GM10847 (cell line): ENCODE measurements around the gene NBEAL1.

Source experiments
- POLR2A ChIP-seq: IDR thresholded peaks from 2 replicates; pipeline ENCODE4 v1.6.1; 2011; ENCODE audit not compliant: insufficient read length; ENCODE audit errors: extremely low read depth

NBEAL1 gene

DNA sequence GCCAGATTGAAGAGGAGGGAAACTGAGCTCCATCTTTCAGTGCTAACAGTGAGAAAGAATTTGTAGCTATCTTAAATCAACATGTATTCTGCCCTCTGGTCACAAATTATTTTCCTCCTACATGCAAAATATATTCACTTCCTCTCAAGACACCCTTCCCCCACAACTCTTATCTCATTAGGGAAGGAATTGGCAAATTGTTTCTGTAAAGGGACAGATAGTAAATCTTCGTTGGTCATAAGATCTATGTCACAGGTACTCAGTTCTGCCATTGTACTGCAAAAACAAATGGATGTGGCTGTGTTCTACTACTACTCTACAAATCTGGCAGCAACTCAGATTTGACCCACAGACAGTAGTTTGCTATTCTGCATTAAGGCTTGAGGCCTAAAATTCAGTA lies 171.2 kb downstream of the NBEAL1 start:
- TF ChIP-seq POLR2A = no peak

GRCh38 chr2:203191961-203192360 lies 177.3 kb downstream of the NBEAL1 start:
- no peak for TF ChIP-seq POLR2A

DNA sequence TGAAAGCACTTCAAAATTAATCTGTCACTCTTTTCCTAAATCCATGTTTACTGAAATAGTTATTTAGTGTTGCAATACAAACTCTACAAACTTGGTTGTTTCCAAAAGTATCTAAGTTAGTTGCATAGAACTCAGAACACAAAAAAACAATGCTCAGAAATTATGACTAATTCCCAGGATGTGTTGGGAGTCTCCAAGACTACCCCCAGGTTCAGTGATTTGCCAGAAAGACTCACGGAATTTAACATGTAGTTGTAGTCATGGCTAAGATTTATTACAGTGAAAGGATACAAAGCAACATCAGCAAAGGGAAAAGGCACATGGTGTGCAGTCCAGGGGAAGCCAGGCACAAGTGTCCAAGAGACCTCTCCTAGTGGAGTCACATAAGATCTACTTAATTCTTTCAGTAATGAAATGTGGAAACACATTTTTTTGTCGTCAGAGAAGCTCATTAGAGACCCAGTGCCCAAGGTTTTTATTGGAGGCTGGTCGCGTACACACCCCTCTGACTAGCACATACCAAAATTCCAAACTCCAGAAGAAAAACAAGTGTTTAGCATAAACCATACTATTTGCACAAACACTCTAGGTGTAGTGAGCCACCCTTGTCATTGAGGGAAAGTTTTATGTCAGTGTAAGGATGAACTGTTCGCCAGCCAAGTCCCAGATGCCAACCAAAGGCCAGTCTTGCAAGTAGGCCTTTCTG lies 180.8 kb downstream of the NBEAL1 start:
- TF ChIP-seq POLR2A = no peak

DNA sequence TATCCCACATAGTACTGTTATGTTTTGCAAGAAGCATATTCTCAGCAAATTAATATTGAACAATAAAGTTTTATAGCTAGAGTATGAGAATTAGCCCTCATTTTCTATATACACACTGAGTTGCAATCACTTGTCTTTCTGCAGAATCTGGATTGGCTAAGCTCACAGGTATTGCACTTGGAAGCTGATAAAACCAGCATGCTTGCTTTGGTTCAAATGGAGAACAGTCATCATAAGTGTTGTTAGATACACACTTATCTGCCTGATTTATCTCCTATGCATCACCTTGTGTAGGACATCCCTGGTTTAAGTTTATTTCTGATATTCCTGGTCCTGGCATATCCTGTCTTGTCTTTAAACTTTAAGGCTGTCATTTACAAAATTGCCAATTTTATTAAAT lies 186.2 kb downstream of the NBEAL1 start:
- no peak for TF ChIP-seq POLR2A

GRCh38 chr2:203201426-203201825 lies 186.8 kb downstream of the NBEAL1 start:
- TF ChIP-seq POLR2A = no peak

DNA sequence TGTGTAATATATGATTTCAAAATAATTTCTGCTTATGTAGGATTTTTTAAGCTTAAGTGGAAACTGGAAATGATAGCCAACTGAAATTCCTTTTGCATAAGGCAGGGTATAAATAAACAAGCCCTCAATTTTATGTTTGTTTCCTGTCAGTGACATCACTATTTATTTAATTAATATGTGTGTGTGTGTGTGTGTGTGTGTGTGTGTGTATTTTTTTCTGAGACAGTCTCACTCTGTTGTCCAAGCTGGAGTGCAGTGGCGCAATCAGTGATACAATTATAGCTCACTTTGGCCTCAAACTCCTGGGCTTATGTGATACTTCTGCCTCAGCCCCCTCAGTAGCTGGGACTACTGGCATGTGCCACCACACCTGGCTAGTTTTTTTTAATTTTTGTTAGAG lies 194.9 kb downstream of the NBEAL1 start:
- TF ChIP-seq POLR2A = no peak

GRCh38 chr2:203225423-203226039 lies 210.9 kb downstream of the NBEAL1 start:
- TF ChIP-seq POLR2A = no peak

DNA sequence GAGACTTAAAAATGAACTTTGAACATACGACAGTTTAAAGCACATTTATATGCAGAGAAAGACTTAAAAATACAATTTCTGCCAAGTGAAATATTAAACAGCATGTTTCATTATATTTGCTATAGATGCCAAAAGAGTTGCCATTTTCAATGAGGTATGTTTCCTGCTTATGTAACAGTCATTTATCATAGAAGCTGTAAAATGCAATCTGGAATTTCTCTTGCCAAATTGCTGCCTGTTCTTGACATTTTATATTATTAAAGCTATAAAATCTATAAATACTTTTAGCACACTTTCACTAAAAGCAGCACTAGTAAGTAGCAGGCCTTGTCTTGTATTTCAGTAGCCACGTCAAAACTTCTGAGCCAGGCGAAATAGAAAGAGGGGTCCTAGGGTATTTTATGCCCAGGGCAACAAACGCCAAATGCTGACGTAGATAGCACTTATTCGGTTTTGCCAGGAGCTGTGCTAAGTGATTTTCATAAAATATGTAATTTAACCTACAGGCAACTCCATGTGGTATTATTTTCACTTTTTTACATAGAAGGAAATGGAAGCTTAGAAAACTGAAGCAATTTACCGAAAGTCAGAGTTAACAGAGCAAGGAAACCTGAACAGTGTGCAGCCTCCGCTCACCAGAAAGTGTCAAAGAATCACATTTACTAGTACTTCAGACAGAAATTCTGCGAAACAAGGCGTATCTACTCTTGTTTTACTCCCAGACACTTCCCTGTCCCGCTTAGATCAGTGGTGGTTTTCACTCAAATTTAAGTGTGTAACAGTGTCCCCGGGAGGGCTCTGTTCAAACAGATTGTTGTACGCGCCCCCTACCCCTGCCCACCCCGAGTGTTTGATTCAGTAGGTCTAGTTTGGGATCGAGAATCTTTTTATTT lies 222.9 kb downstream of the NBEAL1 start:
- no peak for TF ChIP-seq POLR2A

- no peak for TF ChIP-seq POLR2A
Measured at GRCh38 chr2:203238292-203238703, 223.6 kb downstream of the NBEAL1 start.

- TF ChIP-seq POLR2A = peak; percentile 96
Measured at GRCh38 chr2:203238704-203239526, 224.2 kb downstream of the NBEAL1 start, which contains the start of gene CYP20A1. Gene CYP20A1, plus strand, starts transcription at chr2:203239018. Its CDS starts 45 bp downstream, at chr2:203239063.

DNA sequence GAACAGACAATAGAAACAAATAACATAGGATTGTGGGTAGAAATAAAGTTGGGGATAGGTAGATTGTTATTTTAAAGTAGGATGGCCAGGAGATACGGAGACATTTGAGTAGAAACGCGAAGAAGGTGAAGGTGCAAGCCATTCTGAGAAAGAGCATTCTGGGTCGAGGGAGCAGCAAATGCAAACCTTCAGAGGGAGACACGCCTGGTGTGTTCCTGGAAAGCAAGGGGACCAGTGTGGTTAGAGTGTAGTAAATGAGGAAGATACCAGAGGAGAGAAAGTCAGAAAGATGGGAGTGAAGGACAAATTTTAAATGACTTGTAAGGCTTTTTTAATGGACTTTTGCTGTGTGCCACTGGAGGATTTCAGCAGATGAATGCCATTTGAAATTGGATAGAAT lies 225.8 kb downstream of the NBEAL1 start:
- no peak for TF ChIP-seq POLR2A

GRCh38 chr2:203242518-203242917 lies 227.8 kb downstream of the NBEAL1 start:
- TF ChIP-seq POLR2A = no peak

DNA sequence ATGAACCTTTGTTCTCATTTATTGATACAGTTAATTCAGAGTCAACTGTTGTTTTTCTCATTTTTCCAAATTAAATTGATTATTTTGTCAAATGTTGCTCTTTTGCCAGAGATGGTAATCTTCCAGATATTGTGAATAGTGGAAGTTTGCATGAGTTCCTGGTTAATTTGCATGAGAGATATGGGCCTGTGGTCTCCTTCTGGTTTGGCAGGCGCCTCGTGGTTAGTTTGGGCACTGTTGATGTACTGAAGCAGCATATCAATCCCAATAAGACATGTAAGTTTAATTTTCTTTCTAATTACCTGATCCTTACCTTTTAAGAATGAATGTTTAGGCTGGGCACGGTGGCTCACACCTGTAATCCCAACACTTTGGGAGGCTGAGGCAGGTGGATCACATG lies 232.0 kb downstream of the NBEAL1 start:
- no peak for TF ChIP-seq POLR2A

GRCh38 chr2:203252818-203253217 lies 238.1 kb downstream of the NBEAL1 start:
- TF ChIP-seq POLR2A = no peak

DNA sequence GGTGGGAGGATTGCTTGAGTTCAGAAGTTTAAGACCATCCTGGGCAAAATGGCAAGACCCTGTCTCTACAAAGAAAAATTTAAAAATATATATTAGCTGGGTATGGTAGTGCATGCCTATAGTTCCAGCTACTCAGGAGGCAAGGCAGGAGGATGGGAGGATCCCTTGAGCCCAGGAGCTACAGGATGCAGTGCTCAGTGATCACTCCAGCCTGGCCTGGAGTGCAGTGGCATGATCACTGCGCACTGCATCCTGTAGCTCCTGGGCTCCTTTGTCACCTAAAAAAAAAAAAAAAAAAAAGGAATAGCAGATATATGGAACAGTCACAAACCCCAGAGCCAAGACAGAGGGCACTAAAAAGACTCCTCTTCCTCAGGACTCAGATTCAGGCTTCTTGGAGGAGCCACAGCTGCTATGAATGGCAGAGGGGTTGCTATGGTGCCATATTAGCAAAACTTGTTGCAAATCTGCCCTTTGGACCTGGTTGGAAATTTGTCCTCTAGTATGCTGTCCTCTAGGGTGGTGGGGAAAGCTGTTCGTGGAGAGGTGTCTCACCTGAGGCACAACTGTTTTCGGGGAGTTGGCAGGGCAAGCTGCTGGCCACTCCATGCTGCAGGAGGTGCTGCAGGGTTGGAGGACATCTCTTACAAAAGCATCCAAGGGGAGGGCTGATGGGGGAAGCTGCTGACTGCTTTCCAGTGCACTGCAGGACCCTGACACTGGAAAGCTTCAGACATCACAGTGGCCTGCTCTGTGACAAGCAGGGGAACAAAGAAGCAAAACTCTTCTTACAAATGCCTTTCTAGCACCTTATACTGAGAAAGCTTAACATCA lies 246.9 kb downstream of the NBEAL1 start:
- TF ChIP-seq POLR2A = no peak
